ENCODE data around the gene EGFL7.

The EGFL7 gene

GRCh38 chr9:136711751-136712689 lies 49.3 kb downstream of the EGFL7 start, which contains the start of gene DIPK1B:
TSS of gene DIPK1B (plus strand) at chr9:136712572. CDS start at chr9:136712666, 94 bp downstream.
- DNase-seq (ENCODE audit: extremely low spot score): peak; percentile 95
- POLR2A ChIA-PET: interaction anchor here (3.4 kb wide), 1 partner anchor 16 kb away, joined by 26 read pairs; no protein-coding TSS in a partner anchor
- CTCF ChIA-PET: no interaction called here

GRCh38 chr9:136712690-136713544 lies 50.2 kb downstream of the EGFL7 start:
- DNase-seq (ENCODE audit: extremely low spot score): no peak
- ChIA-PET CTCF (interaction anchor here (0.7 to 1.5 kb wide), 2 partner anchors 14 to 107 kb away, joined by 5 to 12 read pairs; no protein-coding TSS in a partner anchor), POLR2A (interaction anchor here (0.8 to 3.4 kb wide), 3 partner anchors 14 to 229 kb away, joined by 3 to 26 read pairs (median 6); no protein-coding TSS in a partner anchor)
- no peak for TF ChIP-seq LEF1 (IDR thresholded peaks at IDR 0.05; ENCODE audit: borderline replicate concordance)
- TF ChIP-seq NFRKB (IDR thresholded peaks at IDR 0.05): no peak
- TF ChIP-seq TARDBP (IDR thresholded peaks at IDR 0.05): no peak
- TF ChIP-seq ZNF384 (IDR thresholded peaks at IDR 0.05): no peak
- no peak for TF ChIP-seq PKNOX1 (IDR thresholded peaks at IDR 0.05)

More at GRCh38 chr9:136711751-136712689, 49.3 kb downstream of the EGFL7 start, which contains the start of gene DIPK1B:
- TF ChIP-seq FOXM1 (IDR thresholded peaks at IDR 0.05; ENCODE audit: borderline replicate concordance) (peak; percentile 59), L3MBTL2 (conservative IDR thresholded peaks at IDR 0.05) (no peak)

GRCh38 chr9:136713550-136713949 lies 50.8 kb downstream of the EGFL7 start:
- no peak for DNase-seq (ENCODE audit: extremely low spot score)
- CTCF ChIA-PET: interaction anchor here (0.7 to 1.5 kb wide), 3 partner anchors 13 to 107 kb away, joined by 3 to 12 read pairs (median 5); no protein-coding TSS in a partner anchor
- POLR2A ChIA-PET: interaction anchor here (0.8 to 3.4 kb wide), 4 partner anchors 9 to 230 kb away, joined by 3 to 26 read pairs (median 11); no protein-coding TSS in a partner anchor
- no peak for TF ChIP-seq FOXM1 (IDR thresholded peaks at IDR 0.05; ENCODE audit: borderline replicate concordance)
- no peak for TF ChIP-seq ZNF384 (IDR thresholded peaks at IDR 0.05)
- no peak for TF ChIP-seq ARNT (IDR thresholded peaks at IDR 0.05)
- no peak for TF ChIP-seq CTBP1 (IDR thresholded peaks at IDR 0.05; ENCODE audit: borderline replicate concordance)
- no peak for TF ChIP-seq HDGF (IDR thresholded peaks at IDR 0.05; ENCODE audit: borderline replicate concordance)
- TF ChIP-seq FOXA1 (IDR thresholded peaks at IDR 0.05): no peak
- TF ChIP-seq L3MBTL2 (conservative IDR thresholded peaks at IDR 0.05): no peak
- no peak for TF ChIP-seq PKNOX1 (IDR thresholded peaks at IDR 0.05)
- TF ChIP-seq TARDBP (IDR thresholded peaks at IDR 0.05): no peak
- TF ChIP-seq ELF4 (IDR thresholded peaks at IDR 0.05): no peak
- no peak for TF ChIP-seq BHLHE40 (IDR thresholded peaks at IDR 0.05; ENCODE audit: borderline replicate concordance)
- no peak for TF ChIP-seq SP1 (IDR thresholded peaks at IDR 0.05)
- TF ChIP-seq FOXK2 (IDR thresholded peaks at IDR 0.05): no peak
- no peak for TF ChIP-seq SUZ12 (IDR thresholded peaks at IDR 0.05)
- TF ChIP-seq LEF1 (IDR thresholded peaks at IDR 0.05; ENCODE audit: borderline replicate concordance): no peak
- no peak for TF ChIP-seq NFRKB (IDR thresholded peaks at IDR 0.05)

- no peak for TF ChIP-seq BHLHE40 (IDR thresholded peaks at IDR 0.05; ENCODE audit: borderline replicate concordance)
- TF ChIP-seq TARDBP (IDR thresholded peaks at IDR 0.05): no peak
- no peak for TF ChIP-seq ELF4 (IDR thresholded peaks at IDR 0.05)
- no peak for TF ChIP-seq ZNF384 (IDR thresholded peaks at IDR 0.05)
- TF ChIP-seq SUZ12 (IDR thresholded peaks at IDR 0.05): no peak
- no peak for TF ChIP-seq FOXK2 (IDR thresholded peaks at IDR 0.05)
- no peak for TF ChIP-seq L3MBTL2 (conservative IDR thresholded peaks at IDR 0.05)
- TF ChIP-seq PKNOX1 (IDR thresholded peaks at IDR 0.05): no peak
- TF ChIP-seq SP1 (IDR thresholded peaks at IDR 0.05): no peak
- TF ChIP-seq CTBP1 (IDR thresholded peaks at IDR 0.05; ENCODE audit: borderline replicate concordance): no peak
- TF ChIP-seq FOXM1 (IDR thresholded peaks at IDR 0.05; ENCODE audit: borderline replicate concordance): no peak
- CTCF ChIA-PET: interaction anchor here (0.7 to 1.5 kb wide), 2 partner anchors 13 to 104 kb away, joined by 3 to 12 read pairs; no protein-coding TSS in a partner anchor
- POLR2A ChIA-PET: interaction anchor here (1.0 to 3.4 kb wide), 4 partner anchors 9 to 415 kb away, joined by 3 to 26 read pairs (median 11); no protein-coding TSS in a partner anchor
- DNase-seq (ENCODE audit: extremely low spot score): no peak
These were observed 51.6 kb downstream of the EGFL7 start for GRCh38 chr9:136714096-136714892.

- TF ChIP-seq HDGF (IDR thresholded peaks at IDR 0.05; ENCODE audit: borderline replicate concordance): no peak
- no peak for TF ChIP-seq FOXM1 (IDR thresholded peaks at IDR 0.05; ENCODE audit: borderline replicate concordance)
- no peak for TF ChIP-seq BHLHE40 (IDR thresholded peaks at IDR 0.05; ENCODE audit: borderline replicate concordance)
- no peak for TF ChIP-seq FOXA1 (IDR thresholded peaks at IDR 0.05)
- TF ChIP-seq PKNOX1 (IDR thresholded peaks at IDR 0.05): no peak
- no peak for TF ChIP-seq TARDBP (IDR thresholded peaks at IDR 0.05)
- TF ChIP-seq ZNF384 (IDR thresholded peaks at IDR 0.05): no peak
- TF ChIP-seq CTBP1 (IDR thresholded peaks at IDR 0.05; ENCODE audit: borderline replicate concordance): no peak
- no peak for TF ChIP-seq L3MBTL2 (conservative IDR thresholded peaks at IDR 0.05)
- no peak for TF ChIP-seq ELF4 (IDR thresholded peaks at IDR 0.05)
- no peak for TF ChIP-seq FOXK2 (IDR thresholded peaks at IDR 0.05)
- TF ChIP-seq LEF1 (IDR thresholded peaks at IDR 0.05; ENCODE audit: borderline replicate concordance): no peak
- TF ChIP-seq NFRKB (IDR thresholded peaks at IDR 0.05): no peak
- TF ChIP-seq ARNT (IDR thresholded peaks at IDR 0.05): no peak
- TF ChIP-seq SUZ12 (IDR thresholded peaks at IDR 0.05): no peak
- TF ChIP-seq SP1 (IDR thresholded peaks at IDR 0.05): no peak
- no peak for DNase-seq (ENCODE audit: extremely low spot score)
- POLR2A ChIA-PET: interaction anchor here (1.0 to 3.4 kb wide), 4 partner anchors 8 to 415 kb away, joined by 3 to 26 read pairs (median 10); no protein-coding TSS in a partner anchor
- CTCF ChIA-PET: no interaction called here
These were observed 52.2 kb downstream of the EGFL7 start for GRCh38 chr9:136714893-136715274.

All from HEK293T (cell line).